HFF-Myc (cell line): ENCODE data around the gene GGN.
"Not testable (repeated sequence)": the region's sequence is repeated elsewhere in the genome, so short reads cannot be mapped to it uniquely, and the experiment has no call there.

ENCODE experiments used
- DNase-seq: peaks from one replicate; pipeline ENCODE4 v3.0.0-alpha.2; 2011; ENCODE audit warnings: low read depth; ENCODE audit errors: extremely low read depth
- H3K4me3 ChIP-seq: replicated peaks from 2 replicates; pipeline ENCODE4 v1.5.1; 2011; ENCODE audit warnings: low read depth, mild to moderate bottlenecking, control low read depth, low read length
- CTCF ChIP-seq: IDR thresholded peaks from 2 replicates; pipeline ENCODE4 v1.5.1; 2012; ENCODE audit warnings: mild to moderate bottlenecking, low read depth, low read length, control low read depth; ENCODE audit errors: missing control alignments

The GGN gene

GRCh38 chr19:38429055-38429810, 41.4 kb upstream of the GGN start:
- H3K4me3 ChIP-seq: no peak overlapping the region
- DNase-seq: no peak
- TF ChIP-seq CTCF: no peak

GRCh38 chr19:38427035-38427677, 39.3 kb upstream of the GGN start:
- DNase-seq, H3K4me3 ChIP-seq: not testable (repeated sequence)

GRCh38 chr19:38425810-38426466, 38.1 kb upstream of the GGN start, which contains the start of gene RASGRP4:
Gene RASGRP4 (minus strand): TSS chr19:38426219. CDS start chr19:38426091, 128 bp downstream.
- no peak for TF ChIP-seq CTCF
- DNase-seq: no peak

GRCh38 chr19:38425222-38425809, 37.5 kb upstream of the GGN start:
- no peak overlapping the region for H3K4me3 ChIP-seq
- no peak for TF ChIP-seq CTCF
- no peak for DNase-seq

More at GRCh38 chr19:38425810-38426466, 38.1 kb upstream of the GGN start, which contains the start of gene RASGRP4:
- H3K4me3 ChIP-seq: no peak within 1 kb of the TSS

GRCh38 chr19:38424272-38424671, 36.4 kb upstream of the GGN start:
- TF ChIP-seq CTCF: no peak
- no peak for DNase-seq
- H3K4me3 ChIP-seq: no peak overlapping the region

GRCh38 chr19:38422438-38422837, 34.6 kb upstream of the GGN start:
- H3K4me3 ChIP-seq: no peak overlapping the region
- DNase-seq: no peak
- no peak for TF ChIP-seq CTCF

GRCh38 chr19:38421856-38422255, 34.0 kb upstream of the GGN start:
- H3K4me3 ChIP-seq: no peak overlapping the region
- no peak for TF ChIP-seq CTCF
- DNase-seq: no peak
